GM12878 (cell line): ENCODE data around the gene RPL37A. TPM values are rescaled to one million over a fixed set of nuclear protein-coding genes. Genes with fewer than 3 reads are reported as not detected.

Experiments used
- ATAC-seq: fragments of 200-7000 bp; cut with Tn5 transposase; 3 replicates; pipeline ENCODE4 v1.9.1; 2020; ENCODE audit warnings: mild to moderate bottlenecking, moderate library complexity
- BruUV-seq: library from RNA; stranded (reverse); fragments of 400-500 nt; replicated peaks from 2 replicates; lab custom pipeline; 2021; lab: Mats Ljungman, UMichigan
- CTCF ChIA-PET: fragments of 300-600 bp; sonication (Branson Sonifier 250); formaldehyde crosslinking; extraction: SDS; loops from one replicate; lab custom pipeline; 2021; ENCODE audit warnings: inconsistent platforms; lab: Yijun Ruan, JAX
- POLR2A ChIA-PET: fragments of 350-600 bp; formaldehyde crosslinking; extraction: SDS; loops from one replicate; lab custom pipeline; 2021; ENCODE audit warnings: inconsistent platforms; lab: Charles Lee
- RAD21 ChIA-PET: fragments of 300-600 bp; sonication (Branson Sonifier 250); formaldehyde crosslinking; loops from one replicate; lab custom pipeline; 2023; ENCODE audit warnings: antibody characterized with exemption; ENCODE audit not compliant: unreplicated experiment; lab: Charles Lee
- SMC1A ChIA-PET: fragments of 300-600 bp; sonication (Branson Sonifier 250); formaldehyde crosslinking; loops from one replicate; lab custom pipeline; 2023; ENCODE audit not compliant: unreplicated experiment, uncharacterized antibody; lab: Charles Lee
- DNase-seq: peaks from one replicate; pipeline ENCODE4 v3.0.0-alpha.2; 2011; ENCODE audit warnings: low read depth, low spot score
- FAIRE-seq: peaks from 3 replicates; lab custom pipeline; 2011; peaks lifted over from hg19 to GRCh38; lab: Jason Lieb, UNC
- H2AFZ ChIP-seq: 2 replicates; pipeline ENCODE4 v1.6.0; 2011; ENCODE audit warnings: low read depth, low read length, control low read depth; ENCODE audit not compliant: control insufficient read depth
- H3K27ac ChIP-seq: 2 replicates; pipeline ENCODE4 v1.5.1; 2011; ENCODE audit warnings: control low read depth; ENCODE audit not compliant: control insufficient read depth, insufficient read depth
- H3K27me3 ChIP-seq, 2 experiments: replicated peaks in 1 of 2; 2 replicates each; pipeline versions ENCODE4 v1.6.0 to v1.6.1; 2011; ENCODE audit warnings: low read length in 1 of 2; ENCODE audit not compliant: control insufficient read depth in 2 of 2, insufficient read depth in 2 of 2
- H3K36me3 ChIP-seq, 2 experiments: 2 replicates each; pipeline ENCODE4 v1.5.1; 2011; ENCODE audit warnings: low read length in 1 of 2; ENCODE audit not compliant: control insufficient read depth in 2 of 2, insufficient read depth in 2 of 2
- H3K4me1 ChIP-seq: 2 replicates; pipeline ENCODE4 v1.6.1; 2011; ENCODE audit warnings: mild to moderate bottlenecking, low read length, moderate library complexity, mixed read lengths; ENCODE audit not compliant: control insufficient read depth, insufficient read depth
- H3K4me2 ChIP-seq: 2 replicates; pipeline ENCODE4 v1.6.0; 2011; ENCODE audit warnings: control low read depth; ENCODE audit not compliant: control insufficient read depth, insufficient read depth
- H3K4me3 ChIP-seq: fragments of 200-600 bp; sonication (generic); 2 replicates; pipeline ENCODE4 v1.5.1; 2016
- H3K79me2 ChIP-seq: 2 replicates; pipeline ENCODE4 v1.6.0; 2011; ENCODE audit warnings: low read length; ENCODE audit not compliant: control insufficient read depth, insufficient read depth
- H3K9ac ChIP-seq: 2 replicates; pipeline ENCODE4 v1.8.0; 2011; ENCODE audit warnings: low read length, control low read depth, mixed read lengths; ENCODE audit not compliant: control insufficient read depth, insufficient read depth
- H3K9me3 ChIP-seq: replicated peaks from 3 replicates; pipeline ENCODE4 v1.5.1; 2011; ENCODE audit warnings: mild to moderate bottlenecking, low read length; ENCODE audit not compliant: control insufficient read depth, insufficient read depth
- H4K20me1 ChIP-seq: 2 replicates; pipeline ENCODE4 v1.6.0; 2011; ENCODE audit not compliant: control insufficient read depth, insufficient read depth
- BRCA1 ChIP-seq: IDR thresholded peaks from 2 replicates; pipeline ENCODE4 v1.6.1; 2011; ENCODE audit warnings: low read depth, low read length, improper control_type of control experiment
- FOXK2 ChIP-seq: fragments of 450-650 bp; IDR thresholded peaks from 2 replicates; pipeline ENCODE4 v1.6.1; 2017; ENCODE audit warnings: mild to moderate bottlenecking, moderate library complexity
- HDAC6 ChIP-seq: fragments of 200-600 bp; sonication (generic); IDR thresholded peaks from one replicate; pipeline ENCODE4 v1.8.0; 2017; ENCODE audit warnings: antibody characterized with exemption; ENCODE audit not compliant: unreplicated experiment
- NR2C1 ChIP-seq: fragments of 450-650 bp; IDR thresholded peaks from 2 replicates; pipeline ENCODE4 v1.6.1; 2017; ENCODE audit warnings: antibody characterized with exemption, mild to moderate bottlenecking, moderate library complexity
- NR2C2 ChIP-seq: IDR thresholded peaks from 2 replicates; pipeline ENCODE4 v1.6.1; 2011; ENCODE audit warnings: borderline replicate concordance, low read depth; ENCODE audit not compliant: control insufficient read depth, insufficient read length
- NR2F1 ChIP-seq: fragments of 450-650 bp; conservative IDR thresholded peaks from 2 replicates; pipeline ENCODE4 v1.6.1; 2017; ENCODE audit warnings: mild to moderate bottlenecking
- PML ChIP-seq: IDR thresholded peaks from 2 replicates; pipeline ENCODE4 v1.6.1; 2012; ENCODE audit warnings: low read length, inconsistent platforms
- PRDM15 ChIP-seq: fragments of 450-650 bp; formaldehyde crosslinking; IDR thresholded peaks from 2 replicates; pipeline ENCODE4 v1.4.0; 2020; ENCODE audit warnings: mild to moderate bottlenecking, moderate library complexity
- RBBP5 ChIP-seq: fragments of 200-600 bp; sonication (generic); conservative IDR thresholded peaks from 2 replicates; pipeline ENCODE4 v1.6.1; 2016
- RUNX3 ChIP-seq: IDR thresholded peaks from 2 replicates; pipeline ENCODE4 v1.6.1; 2012; ENCODE audit warnings: low read length, inconsistent platforms
- SMARCA5 ChIP-seq: fragments of 450-650 bp; IDR thresholded peaks from 2 replicates; pipeline ENCODE4 v1.6.1; 2017; ENCODE audit warnings: mild to moderate bottlenecking
- TCF12 ChIP-seq: IDR thresholded peaks from 2 replicates; pipeline ENCODE4 v1.6.1; 2011; ENCODE audit warnings: low read depth, mild to moderate bottlenecking, low read length
- WGBS: methylation state at CpG from one replicate; pipeline ENCODE4 v1.1.6; 2016; ENCODE audit warnings: low lambda C conversion rate; ENCODE audit not compliant: insufficient replicate concordance, insufficient coverage; ENCODE audit errors: missing lambda C conversion rate; 5-methylcytosine and 5-hydroxymethylcytosine counted together
- in situ Hi-C: fragments of 300-500 bp; cut with MboI; formaldehyde crosslinking; loops from 9 replicates; pipeline ENCODE4 v1.14.3; 2018; ENCODE audit warnings: mixed read lengths
- intact Hi-C: fragments of 100-400 bp; cut with micrococcal nuclease; formaldehyde crosslinking; loops from one replicate; pipeline ENCODE4 v1.14.2; 2022; ENCODE audit not compliant: unreplicated experiment
- polyA plus RNA-seq, 11 experiments: library from polyadenylated mRNA; depleted of rRNA in 4 of 11; unstranded in 6 of 11; stranded (reverse) in 5 of 11; fragments of >200 nt; fragmentation: Nextera tagmentation in 4 of 11; fragmentation: Illumina TruSeq in 1 of 11; extraction: Ambion mirVana in 4 of 11; extraction: Trizol in 1 of 11; gene quantifications; 1 replicate in 1 of 11; 2 replicates in 10 of 11; pipeline versions ENCODE4 v1.2.1 to v1.2.3, GENCODE V29; 2011 to 2016; ENCODE audit warnings: inconsistent platforms in 2 of 11, missing spikeins in 2 of 11, low read depth in 1 of 11
- total RNA-seq, 4 experiments: library from RNA; depleted of rRNA in 3 of 4; stranded (reverse); fragments of >200 nt in 3 of 4; fragmentation: Illumina TruSeq in 1 of 4; extraction: Trizol in 1 of 4; gene quantifications; 2 replicates each; pipeline versions ENCODE4 v1.2.1 to v1.2.3, GENCODE V29; 2013 to 2021

Gene RPL37A
- total and polyA plus RNA-seq, 10 of the 15 experiments (the other 5 are each of a cell fraction or from before 2014, with no cell fraction given): 2,847 to 6,854 (median 5,110) TPM

- FAIRE-seq: no peak
- CTCF ChIA-PET: interaction anchor here (3.0 to 15.8 kb wide), 2 partner anchors 9 to 139 kb away, joined by 11 to 475 read pairs; no protein-coding TSS in a partner anchor
Measured at GRCh38 chr2:216525972-216526371, 27.3 kb downstream of the RPL37A start.

More at GRCh38 chr2:216525972-216526371, 27.3 kb downstream of the RPL37A start:
- Histone ChIP-seq H4K20me1 (no peaks in the 10 kb centered on the region), H3K4me1 (no peaks in the 10 kb centered on the region), H3K4me2 (no peak overlapping the region), H3K9ac (no peak overlapping the region), H3K79me2 (no peaks in the 10 kb centered on the region), H2AFZ (no peak overlapping the region), H3K36me3 (no peaks in the 10 kb centered on the region), H3K4me3 (no peak overlapping the region), H3K27me3 (no peaks in the 10 kb centered on the region), H3K27ac (no peak overlapping the region), H3K9me3 (no peaks in the 10 kb centered on the region)
- intact Hi-C loops (no loop called here), in situ Hi-C loops (no loop called here)
- no peak for DNase-seq
- 13% methylated on average over 4 of the region's 4 CpGs for WGBS
- POLR2A ChIA-PET: interaction anchor here (0.5 kb wide), 1 partner anchor 67 kb away, joined by 3 read pairs; no protein-coding TSS in a partner anchor
- no TSS peak for BruUV-seq
- TF ChIP-seq PML (no peak), PRDM15 (CRISPR knock-in tag) (no peak), NR2C1 (no peak), HDAC6 (no peak), BRCA1 (no peak), TCF12 (no peak), RBBP5 (no peak), NR2F1 (no peak), NR2C2 (no peak), RUNX3 (no peak), FOXK2 (no peak), SMARCA5 (no peak)
- RAD21 ChIA-PET: interaction anchor here (0.7 to 12.8 kb wide), 2 partner anchors 11 to 137 kb away, joined by 4 to 239 read pairs; no protein-coding TSS in a partner anchor
- no peak for ATAC-seq
- SMC1A ChIA-PET: interaction anchor here (0.7 kb wide), 1 partner anchor 90 kb away, joined by 4 read pairs; no protein-coding TSS in a partner anchor
